OCI-LY1 (cell line): Measurements from ENCODE around the gene MR1.

ENCODE experiments used
- H2AFZ ChIP-seq: fragments of 200-600 bp; sonication (generic), shearing (Covaris generic); 2 replicates; pipeline ENCODE4 v1.6.0; 2014; ENCODE audit warnings: antibody characterized with exemption, mild to moderate bottlenecking, low read length
- H3F3A ChIP-seq: fragments of 200-600 bp; sonication (generic), shearing (Covaris generic); 2 replicates; pipeline ENCODE4 v1.6.0; 2014; ENCODE audit warnings: mild to moderate bottlenecking, antibody characterized with exemption, low read length, moderate library complexity; ENCODE audit not compliant: insufficient read depth
- H3K27ac ChIP-seq: fragments of 200-600 bp; sonication (generic); 2 replicates; pipeline ENCODE4 v1.5.1; 2014; ENCODE audit warnings: low read length, mixed run types, mild to moderate bottlenecking, low read depth; ENCODE audit not compliant: poor library complexity, severe bottlenecking
- H3K27me3 ChIP-seq: fragments of 200-600 bp; sonication (generic); 2 replicates; pipeline ENCODE4 v1.6.0; 2014; ENCODE audit warnings: antibody characterized with exemption, mild to moderate bottlenecking, low read length, moderate library complexity; ENCODE audit not compliant: insufficient read depth
- H3K36me3 ChIP-seq: fragments of 200-600 bp; sonication (generic); 2 replicates; pipeline ENCODE4 v1.6.1; 2014; ENCODE audit warnings: mild to moderate bottlenecking, antibody characterized with exemption, low read length, moderate library complexity, mixed read lengths; ENCODE audit not compliant: insufficient read depth
- H3K4me1 ChIP-seq: fragments of 200-600 bp; sonication (generic); 2 replicates; pipeline ENCODE4 v1.5.1; 2014; ENCODE audit warnings: mild to moderate bottlenecking, low read length, moderate library complexity; ENCODE audit not compliant: insufficient read depth, severe bottlenecking
- H3K4me2 ChIP-seq: fragments of 200-600 bp; sonication (generic), shearing (Covaris generic); 2 replicates; pipeline ENCODE4 v1.6.1; 2014; ENCODE audit warnings: low read length
- H3K4me3 ChIP-seq: fragments of 200-600 bp; sonication (generic); 2 replicates; pipeline ENCODE4 v1.5.1; 2014; ENCODE audit warnings: low read length, low read depth, mild to moderate bottlenecking, mixed read lengths; ENCODE audit not compliant: poor library complexity, severe bottlenecking
- H3K79me2 ChIP-seq: fragments of 200-600 bp; shearing (Covaris generic); 2 replicates; pipeline ENCODE4 v1.6.1; 2016; ENCODE audit warnings: mixed run types, low read length, mixed read lengths; ENCODE audit not compliant: insufficient read depth
- H3K9ac ChIP-seq: fragments of 200-600 bp; sonication (generic), shearing (Covaris generic); 2 replicates; pipeline ENCODE4 v1.6.1; 2014; ENCODE audit warnings: mild to moderate bottlenecking, low read length, mixed read lengths
- H3K9me2 ChIP-seq: fragments of 200-600 bp; sonication (generic), shearing (Covaris generic); 2 replicates; pipeline ENCODE4 v1.6.1; 2014; ENCODE audit warnings: low read depth, mild to moderate bottlenecking, low read length, mixed read lengths
- H3K9me3 ChIP-seq: fragments of 200-600 bp; shearing (Covaris generic); 2 replicates; pipeline ENCODE4 v1.6.1; 2014; ENCODE audit warnings: low read length, mixed read lengths
- H4K20me1 ChIP-seq: fragments of 200-600 bp; sonication (generic), shearing (Covaris generic); 2 replicates; pipeline ENCODE4 v1.6.0; 2016; ENCODE audit warnings: mild to moderate bottlenecking, low read length; ENCODE audit not compliant: insufficient read depth
- CTCF ChIP-seq: fragments of 200-600 bp; sonication (generic), shearing (Covaris generic); IDR thresholded peaks from 2 replicates; pipeline ENCODE4 v1.5.1; 2017; ENCODE audit warnings: mild to moderate bottlenecking, antibody characterized with exemption, low read length, moderate library complexity, mixed read lengths
- EZH2 ChIP-seq: fragments of 200-600 bp; sonication (generic), shearing (Covaris generic); IDR thresholded peaks from 2 replicates; pipeline ENCODE4 v1.8.0; 2017; ENCODE audit warnings: borderline replicate concordance, mixed run types, mild to moderate bottlenecking, antibody characterized with exemption, low read length, moderate library complexity, mixed read lengths

The MR1 gene

GRCh38 chr1:181097242-181097641 lies 63.5 kb downstream of the MR1 start:
- Histone ChIP-seq H3K9ac (no peak overlapping the region), H3F3A (no peaks in the 10 kb centered on the region), H3K4me3 (no peak overlapping the region), H3K36me3 (no peaks in the 10 kb centered on the region), H3K27me3 (peaks cover 10% of the 10 kb centered on the region; the same call in 1 of the 2 replicates), H3K79me2 (no peaks in the 10 kb centered on the region), H3K4me2 (no peak overlapping the region), H3K4me1 (no peaks in the 10 kb centered on the region), H3K9me3 (no peaks in the 10 kb centered on the region), H2AFZ (no peak overlapping the region), H3K27ac (no peak overlapping the region), H4K20me1 (no peaks in the 10 kb centered on the region), H3K9me2 (no peaks in the 10 kb centered on the region)
- TF ChIP-seq CTCF (no peak), EZH2 (no peak)

- Histone ChIP-seq H3K4me1 (peaks cover 3% of the 10 kb centered on the region), H3F3A (no peaks in the 10 kb centered on the region), H3K9ac (no peak overlapping the region), H3K27ac (no peak overlapping the region), H3K4me2 (no peak overlapping the region), H3K79me2 (no peaks in the 10 kb centered on the region), H2AFZ (no peak overlapping the region), H3K36me3 (no peaks in the 10 kb centered on the region), H3K9me2 (no peaks in the 10 kb centered on the region), H3K9me3 (no peaks in the 10 kb centered on the region), H3K4me3 (no peak overlapping the region), H3K27me3 (peaks cover 14% of the 10 kb centered on the region), H4K20me1 (no peaks in the 10 kb centered on the region)
- no peak for TF ChIP-seq EZH2
- TF ChIP-seq CTCF: no peak
Measured at GRCh38 chr1:181099152-181100014, 65.6 kb downstream of the MR1 start.

GRCh38 chr1:181100015-181100905 lies 66.5 kb downstream of the MR1 start:
- no peak overlapping the region for H3K4me3 ChIP-seq
- H3F3A ChIP-seq: no peaks in the 10 kb centered on the region
- H3K36me3 ChIP-seq: no peaks in the 10 kb centered on the region
- no peak overlapping the region for H3K9ac ChIP-seq
- peaks cover 9% of the 10 kb centered on the region for H3K4me1 ChIP-seq
- H3K9me3 ChIP-seq: no peaks in the 10 kb centered on the region
- no peak for TF ChIP-seq EZH2
- no peak for TF ChIP-seq CTCF
- H3K9me2 ChIP-seq: no peaks in the 10 kb centered on the region
- H3K4me2 ChIP-seq: no peak overlapping the region
- no peaks in the 10 kb centered on the region for H3K79me2 ChIP-seq
- no peak overlapping the region for H3K27ac ChIP-seq
- H4K20me1 ChIP-seq: no peaks in the 10 kb centered on the region
- H2AFZ ChIP-seq: no peak overlapping the region
- H3K27me3 ChIP-seq: peaks cover 14% of the 10 kb centered on the region
